OCI-LY1 (cell line): ENCODE data around the gene OTOS.

Source experiments
- H2AFZ ChIP-seq: fragments of 200-600 bp; sonication (generic), shearing (Covaris generic); 2 replicates; pipeline ENCODE4 v1.6.0; 2014; ENCODE audit warnings: antibody characterized with exemption, mild to moderate bottlenecking, low read length
- H3F3A ChIP-seq: fragments of 200-600 bp; sonication (generic), shearing (Covaris generic); 2 replicates; pipeline ENCODE4 v1.6.0; 2014; ENCODE audit warnings: mild to moderate bottlenecking, antibody characterized with exemption, low read length, moderate library complexity; ENCODE audit not compliant: insufficient read depth
- H3K27ac ChIP-seq: fragments of 200-600 bp; sonication (generic); 2 replicates; pipeline ENCODE4 v1.5.1; 2014; ENCODE audit warnings: low read length, mixed run types, mild to moderate bottlenecking, low read depth; ENCODE audit not compliant: poor library complexity, severe bottlenecking
- H3K27me3 ChIP-seq: fragments of 200-600 bp; sonication (generic); 2 replicates; pipeline ENCODE4 v1.6.0; 2014; ENCODE audit warnings: antibody characterized with exemption, mild to moderate bottlenecking, low read length, moderate library complexity; ENCODE audit not compliant: insufficient read depth
- H3K36me3 ChIP-seq: fragments of 200-600 bp; sonication (generic); 2 replicates; pipeline ENCODE4 v1.6.1; 2014; ENCODE audit warnings: mild to moderate bottlenecking, antibody characterized with exemption, low read length, moderate library complexity, mixed read lengths; ENCODE audit not compliant: insufficient read depth
- H3K4me1 ChIP-seq: fragments of 200-600 bp; sonication (generic); 2 replicates; pipeline ENCODE4 v1.5.1; 2014; ENCODE audit warnings: mild to moderate bottlenecking, low read length, moderate library complexity; ENCODE audit not compliant: insufficient read depth, severe bottlenecking
- H3K4me2 ChIP-seq: fragments of 200-600 bp; sonication (generic), shearing (Covaris generic); 2 replicates; pipeline ENCODE4 v1.6.1; 2014; ENCODE audit warnings: low read length
- H3K4me3 ChIP-seq: fragments of 200-600 bp; sonication (generic); 2 replicates; pipeline ENCODE4 v1.5.1; 2014; ENCODE audit warnings: low read length, low read depth, mild to moderate bottlenecking, mixed read lengths; ENCODE audit not compliant: poor library complexity, severe bottlenecking
- H3K79me2 ChIP-seq: fragments of 200-600 bp; shearing (Covaris generic); 2 replicates; pipeline ENCODE4 v1.6.1; 2016; ENCODE audit warnings: mixed run types, low read length, mixed read lengths; ENCODE audit not compliant: insufficient read depth
- H3K9ac ChIP-seq: fragments of 200-600 bp; sonication (generic), shearing (Covaris generic); 2 replicates; pipeline ENCODE4 v1.6.1; 2014; ENCODE audit warnings: mild to moderate bottlenecking, low read length, mixed read lengths
- H3K9me2 ChIP-seq: fragments of 200-600 bp; sonication (generic), shearing (Covaris generic); 2 replicates; pipeline ENCODE4 v1.6.1; 2014; ENCODE audit warnings: low read depth, mild to moderate bottlenecking, low read length, mixed read lengths
- H3K9me3 ChIP-seq: fragments of 200-600 bp; shearing (Covaris generic); 2 replicates; pipeline ENCODE4 v1.6.1; 2014; ENCODE audit warnings: low read length, mixed read lengths
- H4K20me1 ChIP-seq: fragments of 200-600 bp; sonication (generic), shearing (Covaris generic); 2 replicates; pipeline ENCODE4 v1.6.0; 2016; ENCODE audit warnings: mild to moderate bottlenecking, low read length; ENCODE audit not compliant: insufficient read depth
- EZH2 ChIP-seq: fragments of 200-600 bp; sonication (generic), shearing (Covaris generic); IDR thresholded peaks from 2 replicates; pipeline ENCODE4 v1.8.0; 2017; ENCODE audit warnings: borderline replicate concordance, mixed run types, mild to moderate bottlenecking, antibody characterized with exemption, low read length, moderate library complexity, mixed read lengths
- TF ChIP-seq, protein P1 (sequence below): fragments of 200-600 bp; sonication (generic), shearing (Covaris generic); IDR thresholded peaks from 2 replicates; pipeline ENCODE4 v1.5.1; 2017; ENCODE audit warnings: mild to moderate bottlenecking, antibody characterized with exemption, low read length, moderate library complexity, mixed read lengths

The OTOS gene

DNA sequence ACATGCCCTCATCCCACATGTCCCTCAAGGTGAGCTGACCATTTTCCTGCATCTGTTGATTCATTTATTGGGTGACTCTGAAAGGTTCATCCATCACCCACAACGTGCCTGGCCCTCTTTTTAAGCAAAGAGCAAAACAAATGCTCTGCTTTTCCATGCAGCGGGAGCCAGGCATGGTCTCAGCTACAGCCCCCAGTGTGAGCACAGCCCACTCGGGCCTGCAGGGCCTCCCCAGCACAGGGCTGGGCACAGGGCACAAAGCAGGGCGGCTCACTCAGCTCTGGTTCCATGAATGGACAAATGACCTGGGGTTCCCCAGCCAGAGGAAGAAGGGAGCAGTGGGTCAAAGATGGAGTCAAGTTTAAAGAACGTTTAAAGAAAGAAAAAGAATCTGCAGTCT, 24.1 kb upstream of the OTOS start:
- no peaks in the 10 kb centered on the region for H3K4me1 ChIP-seq
- no peak overlapping the region for H3K27ac ChIP-seq
- H3K36me3 ChIP-seq: no peaks in the 10 kb centered on the region
- no peak overlapping the region for H2AFZ ChIP-seq
- H3K4me2 ChIP-seq: no peak overlapping the region
- no peak overlapping the region for H3K9ac ChIP-seq
- H3K9me3 ChIP-seq: no peaks in the 10 kb centered on the region
- no peaks in the 10 kb centered on the region for H4K20me1 ChIP-seq
- no peaks in the 10 kb centered on the region for H3K79me2 ChIP-seq
- H3K9me2 ChIP-seq: no peaks in the 10 kb centered on the region
- no peaks in the 10 kb centered on the region for H3K27me3 ChIP-seq
- H3F3A ChIP-seq: no peaks in the 10 kb centered on the region
- TF ChIP-seq, protein P1, sequence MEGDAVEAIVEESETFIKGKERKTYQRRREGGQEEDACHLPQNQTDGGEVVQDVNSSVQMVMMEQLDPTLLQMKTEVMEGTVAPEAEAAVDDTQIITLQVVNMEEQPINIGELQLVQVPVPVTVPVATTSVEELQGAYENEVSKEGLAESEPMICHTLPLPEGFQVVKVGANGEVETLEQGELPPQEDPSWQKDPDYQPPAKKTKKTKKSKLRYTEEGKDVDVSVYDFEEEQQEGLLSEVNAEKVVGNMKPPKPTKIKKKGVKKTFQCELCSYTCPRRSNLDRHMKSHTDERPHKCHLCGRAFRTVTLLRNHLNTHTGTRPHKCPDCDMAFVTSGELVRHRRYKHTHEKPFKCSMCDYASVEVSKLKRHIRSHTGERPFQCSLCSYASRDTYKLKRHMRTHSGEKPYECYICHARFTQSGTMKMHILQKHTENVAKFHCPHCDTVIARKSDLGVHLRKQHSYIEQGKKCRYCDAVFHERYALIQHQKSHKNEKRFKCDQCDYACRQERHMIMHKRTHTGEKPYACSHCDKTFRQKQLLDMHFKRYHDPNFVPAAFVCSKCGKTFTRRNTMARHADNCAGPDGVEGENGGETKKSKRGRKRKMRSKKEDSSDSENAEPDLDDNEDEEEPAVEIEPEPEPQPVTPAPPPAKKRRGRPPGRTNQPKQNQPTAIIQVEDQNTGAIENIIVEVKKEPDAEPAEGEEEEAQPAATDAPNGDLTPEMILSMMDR: no peak
- no peak for TF ChIP-seq EZH2
- H3K4me3 ChIP-seq: no peak overlapping the region

DNA sequence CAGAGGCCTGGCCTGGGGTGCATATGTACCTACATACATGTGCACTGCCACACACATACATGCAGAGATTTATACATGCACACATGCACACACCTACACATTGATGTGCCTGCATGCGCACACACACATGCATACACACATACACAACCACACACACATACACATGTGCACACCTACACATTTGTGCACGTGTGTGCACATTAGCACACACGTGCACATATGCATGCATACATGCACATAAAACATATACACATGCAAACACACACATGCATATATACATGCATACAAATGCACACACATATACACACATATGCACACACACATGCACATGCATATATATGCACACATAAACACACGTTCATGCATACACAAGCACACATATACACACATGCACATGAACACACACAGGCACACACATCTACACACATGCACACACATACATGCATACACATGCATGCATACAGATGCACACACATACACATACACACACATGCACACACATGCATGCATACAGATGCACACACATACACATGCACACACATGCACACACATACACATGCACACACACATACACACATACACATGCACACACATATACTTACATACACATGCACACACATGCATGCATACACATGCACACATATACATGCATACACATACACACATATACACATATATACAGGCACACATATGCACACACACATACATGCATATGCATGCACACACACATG, 23.6 kb upstream of the OTOS start:
- no peaks in the 10 kb centered on the region for H3K36me3 ChIP-seq
- H3K9me2 ChIP-seq: no peaks in the 10 kb centered on the region
- no peaks in the 10 kb centered on the region for H3F3A ChIP-seq
- H3K79me2 ChIP-seq: no peaks in the 10 kb centered on the region
- no peak overlapping the region for H2AFZ ChIP-seq
- TF ChIP-seq, protein P1: no peak
- TF ChIP-seq EZH2: no peak
- no peaks in the 10 kb centered on the region for H4K20me1 ChIP-seq
- no peaks in the 10 kb centered on the region for H3K27me3 ChIP-seq
- no peak overlapping the region for H3K27ac ChIP-seq
- no peaks in the 10 kb centered on the region for H3K4me1 ChIP-seq
- no peak overlapping the region for H3K9ac ChIP-seq
- no peaks in the 10 kb centered on the region for H3K9me3 ChIP-seq
- no peak overlapping the region for H3K4me3 ChIP-seq
- no peak overlapping the region for H3K4me2 ChIP-seq

DNA sequence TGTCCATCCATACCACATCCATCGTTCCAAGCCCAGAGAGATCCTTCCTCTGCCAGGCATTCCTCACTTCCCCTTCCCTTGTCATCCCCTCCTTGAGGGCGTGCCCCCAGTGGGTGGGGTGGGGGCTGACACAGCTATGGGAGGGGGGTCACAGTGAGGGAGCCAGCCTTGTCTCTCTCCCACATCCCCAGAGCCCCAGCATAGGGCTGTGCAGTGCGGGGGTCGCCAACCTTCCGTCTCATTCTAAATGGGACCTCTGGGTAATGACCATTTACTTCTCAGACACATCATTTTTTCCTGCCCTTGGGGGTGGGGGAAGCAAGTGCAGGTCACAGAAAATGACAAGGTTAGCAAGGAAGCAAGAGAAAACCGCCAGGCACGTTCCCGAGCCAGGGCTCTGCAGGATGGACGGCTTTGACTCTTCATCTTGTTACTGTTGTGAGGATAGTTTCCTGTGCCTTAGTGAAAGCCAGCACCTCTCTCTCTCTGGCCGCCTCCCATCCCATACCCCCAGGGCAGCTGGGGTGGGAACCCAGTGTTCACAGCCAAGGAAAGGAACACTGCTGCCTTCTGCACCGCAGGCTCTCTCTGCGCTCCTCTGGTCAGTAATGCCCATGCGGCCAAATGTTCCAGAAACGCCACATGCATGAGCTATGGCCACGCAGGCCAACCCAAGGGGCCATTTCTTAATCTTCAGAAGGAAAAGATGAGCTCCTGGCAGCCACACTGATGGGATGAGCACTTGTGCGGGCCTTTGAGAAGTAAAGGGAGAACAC, 22.7 kb upstream of the OTOS start:
- Histone ChIP-seq H3K79me2 (no peaks in the 10 kb centered on the region), H3K27me3 (no peaks in the 10 kb centered on the region), H3K9me3 (no peaks in the 10 kb centered on the region), H3K9me2 (no peaks in the 10 kb centered on the region), H3K36me3 (no peaks in the 10 kb centered on the region), H3K4me2 (no peak overlapping the region), H2AFZ (no peak overlapping the region), H3K4me3 (no peak overlapping the region), H3K4me1 (no peaks in the 10 kb centered on the region), H3K27ac (no peak overlapping the region), H3F3A (no peaks in the 10 kb centered on the region), H3K9ac (no peak overlapping the region), H4K20me1 (no peaks in the 10 kb centered on the region)
- no peak for TF ChIP-seq EZH2
- TF ChIP-seq, protein P1: no peak
